ENCODE data around the gene HNRNPA1L2.
"Not testable (repeated sequence)": the region's sequence is repeated elsewhere in the genome, so short reads cannot be mapped to it uniquely, and the experiment has no call there.

The HNRNPA1L2 gene

GRCh38 chr13:52642131-52642530, at the start of gene HNRNPA1L2:
Gene HNRNPA1L2 (plus strand): TSS chr13:52642431. CDS start chr13:52642493, 62 bp downstream.
- no peak for DNase-seq

- not testable (repeated sequence) for DNase-seq
These were observed 49.1 kb upstream of the HNRNPA1L2 start for GRCh38 chr13:52593175-52593574.

GRCh38 chr13:52593812-52594211, 48.4 kb upstream of the HNRNPA1L2 start:
- DNase-seq: not testable (repeated sequence)

GRCh38 chr13:52594295-52594694, 47.9 kb upstream of the HNRNPA1L2 start:
- DNase-seq: not testable (repeated sequence)

GRCh38 chr13:52597676-52598075, 44.6 kb upstream of the HNRNPA1L2 start:
- DNase-seq: no peak

GRCh38 chr13:52599037-52599847, 43.0 kb upstream of the HNRNPA1L2 start:
- DNase-seq: no peak

- DNase-seq: no peak
These were observed 42.2 kb upstream of the HNRNPA1L2 start for GRCh38 chr13:52599848-52600603.

- DNase-seq: no peak
These were observed 41.6 kb upstream of the HNRNPA1L2 start for GRCh38 chr13:52600666-52601065.

GRCh38 chr13:52603316-52603715, 38.9 kb upstream of the HNRNPA1L2 start:
- DNase-seq: not testable (repeated sequence)

- not testable (repeated sequence) for DNase-seq
These were observed 36.1 kb upstream of the HNRNPA1L2 start for GRCh38 chr13:52606126-52606525.

GRCh38 chr13:52606795-52607194, 35.4 kb upstream of the HNRNPA1L2 start:
- DNase-seq: not testable (repeated sequence)

- DNase-seq: not testable (repeated sequence)
These were observed 34.0 kb upstream of the HNRNPA1L2 start for GRCh38 chr13:52608184-52608583.

- DNase-seq: peak in 1 of 2 donors; percentile 44
These were observed 33.1 kb upstream of the HNRNPA1L2 start for GRCh38 chr13:52609013-52609606.

GRCh38 chr13:52610158-52610557, 32.1 kb upstream of the HNRNPA1L2 start:
- DNase-seq: not testable (repeated sequence)

GRCh38 chr13:52615134-52615801, 27.0 kb upstream of the HNRNPA1L2 start:
- DNase-seq: no peak

GRCh38 chr13:52615812-52616211, 26.4 kb upstream of the HNRNPA1L2 start:
- DNase-seq: no peak

GRCh38 chr13:52617070-52618060, 24.9 kb upstream of the HNRNPA1L2 start:
- DNase-seq: peak; percentile 41 to 89

GRCh38 chr13:52631083-52631690, 11.0 kb upstream of the HNRNPA1L2 start:
- DNase-seq: peak in 1 of 2 donors; percentile 2

- peak in 1 of 2 donors; percentile 34 for DNase-seq
These were observed 3.4 kb upstream of the HNRNPA1L2 start for GRCh38 chr13:52638666-52639328.

GRCh38 chr13:52644108-52644507, 1.9 kb downstream of the HNRNPA1L2 start:
- no peak for DNase-seq

GRCh38 chr13:52646967-52647366, 4.7 kb downstream of the HNRNPA1L2 start:
- DNase-seq: no peak
